Left lung (tissue), 10 donors: Measurements from ENCODE around the gene HOXD1. TPM values are rescaled to one million over a fixed set of nuclear protein-coding genes. Genes with fewer than 3 reads are reported as not detected.

ENCODE experiments used
- ATAC-seq: fragments of 200-7000 bp; cut with Tn5 transposase; one replicate; pipeline ENCODE4 v1.9.1; 2020; ENCODE audit warnings: moderate library complexity
- DNase-seq, 4 donors: peaks; one replicate each; pipeline ENCODE4 v3.0.0-alpha.2; 2013 to 2020
- H3K27ac ChIP-seq, 2 donors: fragments of 200-600 bp; sonication (generic) in 1 of 2; one replicate each; pipeline versions ENCODE4 v1.5.0 to v1.8.0; 2020 to 2021
- H3K27me3 ChIP-seq, 2 donors: fragments of 200-600 bp; sonication (generic) in 1 of 2; one replicate each; pipeline versions ENCODE4 v1.5.0 to v1.8.0; 2020 to 2021
- H3K36me3 ChIP-seq, 2 donors: fragments of 200-600 bp; sonication (generic) in 1 of 2; one replicate each; pipeline versions ENCODE4 v1.5.0 to v1.8.0; 2020 to 2021
- H3K4me1 ChIP-seq, 2 donors: fragments of 200-600 bp; one replicate each; pipeline ENCODE4 v1.8.0; 2021
- H3K4me3 ChIP-seq, 2 donors: fragments of 200-600 bp; sonication (generic) in 1 of 2; one replicate each; pipeline versions ENCODE4 v1.5.0 to v1.8.0; 2020 to 2021; ENCODE audit warnings: mild to moderate bottlenecking in 1 of 2
- H3K9me3 ChIP-seq, 2 donors: fragments of 200-600 bp; sonication (generic) in 1 of 2; one replicate each; pipeline versions ENCODE4 v1.5.0 to v1.8.0; 2020 to 2021
- CTCF ChIP-seq, 2 donors: fragments of 200-600 bp; sonication (generic) in 1 of 2; IDR thresholded peaks; one replicate each; pipeline versions ENCODE4 v1.5.0 to v1.8.0; 2021; ENCODE audit warnings: antibody characterized with exemption in 2 of 2
- intact Hi-C, 2 donors: fragments of 100-400 bp; cut with DNase I; formaldehyde crosslinking; loops; one replicate each; pipeline versions ENCODE4 v1.11.2 to v1.14.2; 2022
- polyA plus RNA-seq, 6 donors: library from polyadenylated mRNA; unstranded; fragments of 120-200 nt; gene quantifications; one replicate each; pipeline ENCODE4 v1.2.1, GENCODE V29; 2013; ENCODE audit not compliant: insufficient read length in 6 of 6
- total RNA-seq, 2 donors: library from RNA; stranded (reverse); fragmentation: NEBNext Ultra II Directional; extraction: Animal tissue kit (Norgen Biotek cat#: 25700); gene quantifications; one replicate each; pipeline ENCODE4 v1.2.1, GENCODE V29; 2021
- donor health status: DM: no; HTN: yes; CAD: no.
- donor health status: DM: no; HTN: no; CAD: no.

Gene HOXD1
- total and polyA plus RNA-seq, 8 donors: 0.35 to 5.9 (median 1.9) TPM

- peaks cover 69 to 100% of the 10 kb centered on the region in 2 donors for H3K27me3 ChIP-seq
- peak; percentile 81 for TF ChIP-seq CTCF (IDR thresholded peaks at IDR 0.05)
- H3K4me1 ChIP-seq: peaks cover 12 to 20% of the 10 kb centered on the region in 2 donors
- H3K36me3 ChIP-seq: no peaks in the 10 kb centered on the region
- H3K27ac ChIP-seq: no peak overlapping the region
- ATAC-seq: peak; percentile 97
- peak overlapping the region; percentile 18 to 31 for H3K4me3 ChIP-seq
- H3K9me3 ChIP-seq: no peaks in the 10 kb centered on the region
- DNase-seq: peak; percentile 54 to 89 (median 80)
- intact Hi-C loops: loop anchor here in 1 of 2 donors (10.0 kb wide), 1 partner anchor 314 kb away; no protein-coding TSS in a partner anchor
Measured at GRCh38 chr2:176140513-176141317, 47.8 kb upstream of the HOXD1 start.

- H3K4me3 ChIP-seq: no peak overlapping the region
- ATAC-seq (no peak), DNase-seq (no peak)
- no peak overlapping the region for H3K27ac ChIP-seq
- H3K9me3 ChIP-seq: no peaks in the 10 kb centered on the region
- H3K27me3 ChIP-seq: peaks cover 69 to 100% of the 10 kb centered on the region in 2 donors
- intact Hi-C loops: loop anchor here in 1 of 2 donors (10.0 kb wide), 1 partner anchor 313 kb away; no protein-coding TSS in a partner anchor
- peaks cover 4 to 12% of the 10 kb centered on the region in 2 donors for H3K4me1 ChIP-seq
- no peaks in the 10 kb centered on the region for H3K36me3 ChIP-seq
- no peak for TF ChIP-seq CTCF (IDR thresholded peaks at IDR 0.05)
Measured at GRCh38 chr2:176142281-176142680, 46.2 kb upstream of the HOXD1 start.

GRCh38 chr2:176145085-176145969 lies 43.1 kb upstream of the HOXD1 start:
- peaks cover 0 to 6% of the 10 kb centered on the region in 2 donors for H3K4me1 ChIP-seq
- TF ChIP-seq CTCF (IDR thresholded peaks at IDR 0.05): no peak
- DNase-seq (no peak), ATAC-seq (no peak)
- no peaks in the 10 kb centered on the region for H3K9me3 ChIP-seq
- intact Hi-C loops: loop anchor here in 1 of 2 donors (10.0 kb wide), 1 partner anchor 309 kb away; no protein-coding TSS in a partner anchor
- no peak overlapping the region for H3K4me3 ChIP-seq
- H3K27me3 ChIP-seq: peaks cover 69 to 100% of the 10 kb centered on the region in 2 donors
- H3K36me3 ChIP-seq: no peaks in the 10 kb centered on the region
- no peak overlapping the region for H3K27ac ChIP-seq

- no peak overlapping the region for H3K4me3 ChIP-seq
- H3K4me1 ChIP-seq: no peaks in the 10 kb centered on the region
- no peak overlapping the region for H3K27ac ChIP-seq
- no peak for DNase-seq
- peaks cover 71 to 100% of the 10 kb centered on the region in 2 donors for H3K27me3 ChIP-seq
- TF ChIP-seq CTCF (IDR thresholded peaks at IDR 0.05): no peak
- no peaks in the 10 kb centered on the region for H3K36me3 ChIP-seq
- intact Hi-C loops: loop anchor here in 1 of 2 donors (10.0 kb wide), 1 partner anchor 309 kb away; no protein-coding TSS in a partner anchor
- no peak for ATAC-seq
- no peaks in the 10 kb centered on the region for H3K9me3 ChIP-seq
Measured at GRCh38 chr2:176146101-176146500, 42.4 kb upstream of the HOXD1 start.
